HG02678 (cell line): ENCODE results near the gene PITPNM3.

Experiments used
- ATAC-seq: cut with Tn5 transposase; IDR thresholded peaks from one replicate; pipeline ENCODE4 v1.9.1; 2021; ENCODE audit warnings: mild to moderate bottlenecking, moderate library complexity; ENCODE audit not compliant: unreplicated experiment

Gene PITPNM3

GRCh38 chr17:6551869-6552531, 4.4 kb downstream of the PITPNM3 start:
- ATAC-seq, result no peak

- no peak for ATAC-seq
Observed at GRCh38 chr17:6551356-6551755, 5.0 kb downstream of the PITPNM3 start.

DNA sequence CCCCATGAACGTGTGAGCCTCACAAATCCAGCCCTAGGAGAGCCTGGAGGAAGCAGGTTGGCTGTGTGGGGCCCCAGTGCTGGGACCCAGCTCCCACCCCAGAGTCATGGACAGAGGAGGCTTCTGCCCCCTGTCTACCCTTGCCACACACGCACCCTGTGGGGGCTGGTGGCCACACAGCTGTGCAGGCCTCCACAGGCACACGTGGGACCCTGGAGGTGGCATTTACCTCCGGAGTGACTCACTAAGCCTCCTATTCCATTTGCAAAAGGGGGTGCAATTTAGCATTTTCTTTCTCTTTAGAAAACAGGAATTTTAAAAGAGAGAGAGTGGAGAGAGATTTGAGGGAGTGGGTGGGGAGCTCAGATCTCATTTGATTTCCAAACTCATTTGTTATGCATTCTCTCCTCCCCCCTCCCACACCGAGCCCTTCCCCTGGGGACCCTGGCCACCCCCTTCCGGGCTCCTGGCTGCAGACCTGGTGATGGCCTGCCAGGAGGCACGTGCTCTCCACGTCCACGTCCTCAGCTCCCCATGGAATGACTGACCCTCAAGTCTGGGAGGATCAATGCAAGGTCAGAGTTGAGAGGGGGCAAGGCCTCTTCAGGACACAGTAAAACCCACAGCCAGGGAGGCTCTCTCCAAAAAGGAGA, 6.8 kb downstream of the PITPNM3 start:
- ATAC-seq, result no peak

DNA sequence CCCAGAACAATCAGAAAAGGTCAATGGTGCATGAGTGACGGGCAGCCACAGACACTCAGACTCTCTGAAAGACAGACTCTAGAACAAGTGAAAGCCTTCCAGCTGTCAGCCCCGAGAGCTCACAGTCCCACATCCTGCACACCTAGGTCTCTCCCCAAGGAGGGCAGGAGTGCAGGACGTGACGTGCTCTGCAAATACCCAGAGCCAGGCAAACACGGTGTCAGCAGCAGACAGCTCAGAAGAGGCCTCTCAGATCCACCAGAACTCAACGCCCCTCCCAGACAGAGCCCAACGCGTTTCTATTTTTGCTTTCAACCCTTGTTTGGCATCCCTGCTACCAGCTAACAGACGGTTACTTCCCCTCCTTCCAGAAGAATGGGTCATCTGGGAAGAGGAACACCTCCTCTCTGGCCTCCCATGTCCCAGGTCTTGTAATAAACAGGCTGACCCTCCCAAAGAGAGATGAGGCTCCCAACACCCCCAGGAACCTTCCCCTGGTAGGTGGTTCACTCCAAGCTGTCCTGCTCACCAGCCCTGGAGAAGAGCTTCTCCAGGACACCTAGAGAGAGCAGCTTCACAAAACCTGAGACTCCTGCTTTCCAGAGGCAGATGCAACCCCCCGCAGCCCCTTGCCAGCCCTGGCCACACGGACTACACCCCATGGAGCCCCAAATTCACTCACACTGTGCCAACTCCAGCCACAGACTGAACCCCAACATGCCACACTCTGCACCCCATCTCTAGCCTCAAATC, 7.6 kb downstream of the PITPNM3 start:
- no peak for ATAC-seq

DNA sequence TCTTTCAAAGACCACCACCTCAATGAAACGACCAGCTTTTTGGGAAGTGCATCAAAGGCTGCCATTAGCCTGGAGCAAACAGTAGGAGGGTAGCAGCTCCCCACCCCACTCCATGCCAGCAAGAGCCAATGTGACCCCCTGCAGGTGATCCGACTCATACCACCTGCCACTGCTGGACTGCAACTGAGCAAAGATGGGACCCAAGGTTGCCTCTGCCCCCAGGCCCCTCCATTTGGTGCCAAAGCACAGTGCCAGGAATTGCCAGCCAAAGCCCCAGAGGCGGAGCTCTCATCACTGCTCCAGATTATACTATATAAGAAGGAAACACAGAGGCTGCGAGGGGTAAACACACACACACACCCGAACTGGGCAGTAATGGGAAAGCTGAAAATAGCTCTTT, 8.3 kb downstream of the PITPNM3 start:
- ATAC-seq, result no peak

DNA sequence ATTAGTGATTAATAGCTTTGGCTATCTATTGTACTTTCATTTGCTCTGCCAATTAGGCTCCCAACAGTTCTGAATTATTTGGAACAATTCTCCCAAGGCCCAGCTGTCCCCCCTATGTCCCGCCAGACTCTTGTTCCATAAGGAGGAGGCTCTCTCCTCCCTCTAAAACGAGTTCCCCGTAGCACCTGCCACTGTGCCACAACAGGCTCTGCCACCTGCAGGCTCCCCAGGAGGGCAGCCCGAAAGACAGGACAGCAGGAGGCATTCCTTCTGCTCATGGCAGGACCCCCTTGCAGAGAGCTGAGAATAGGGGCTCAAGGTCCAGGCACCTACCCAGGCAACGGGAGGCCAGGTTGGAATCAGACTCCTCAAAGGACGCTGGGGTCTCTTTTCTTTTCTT, 9.0 kb downstream of the PITPNM3 start:
- no peak for ATAC-seq

DNA sequence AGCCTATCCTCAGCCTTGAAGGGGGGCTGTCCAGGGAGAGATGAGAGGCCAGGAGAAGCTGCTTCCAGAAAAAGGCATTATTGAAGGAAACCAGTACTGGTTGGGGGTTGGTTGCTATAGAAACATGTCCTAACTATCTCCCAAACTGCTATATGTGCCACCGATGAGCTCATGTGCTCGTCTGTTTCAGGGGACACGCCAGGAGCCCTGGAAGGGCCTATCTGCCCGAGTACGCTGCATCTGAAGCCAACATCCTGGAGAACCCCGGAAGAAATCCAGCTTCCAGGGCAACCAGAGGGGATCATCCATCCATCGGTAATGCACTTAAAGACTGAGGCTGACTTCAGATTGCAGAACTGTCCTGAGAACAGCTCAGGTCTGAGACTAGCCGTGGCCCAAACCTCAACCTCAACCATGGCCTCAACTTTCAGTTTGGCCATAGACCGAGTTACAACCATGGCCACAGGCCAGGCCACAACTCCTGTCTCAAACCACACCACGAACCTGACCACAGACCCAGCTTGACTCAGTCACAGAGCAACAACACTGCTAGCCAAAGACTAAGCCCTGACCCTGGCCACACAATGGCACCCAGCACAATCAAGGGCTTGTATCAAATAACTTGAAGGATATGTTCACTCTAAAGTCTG, 10.2 kb downstream of the PITPNM3 start:
- ATAC-seq, result no peak

DNA sequence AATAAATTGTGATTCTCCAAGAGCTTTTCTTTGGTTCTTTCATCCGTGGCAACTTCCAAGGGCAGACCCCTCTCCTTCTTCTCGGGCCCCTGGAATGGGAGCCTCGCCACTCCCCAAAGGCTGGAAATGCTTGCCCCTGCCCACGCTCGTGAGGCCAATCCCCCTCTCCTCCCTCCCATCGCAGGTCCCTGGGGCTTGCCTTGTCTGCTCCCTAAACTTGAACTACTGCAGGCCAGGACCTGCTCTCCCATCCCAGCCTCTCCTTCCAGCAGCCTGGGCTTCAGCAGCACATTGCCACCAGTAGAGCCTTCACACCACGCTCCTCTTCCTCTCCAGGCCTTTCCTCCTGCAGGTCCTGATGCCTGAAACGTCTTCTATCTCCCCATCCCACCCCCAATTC, 11.1 kb downstream of the PITPNM3 start:
- ATAC-seq, result no peak

- no peak for ATAC-seq
Observed at GRCh38 chr17:6544011-6544370, 12.4 kb downstream of the PITPNM3 start.

GRCh38 chr17:6543079-6544010, 13.0 kb downstream of the PITPNM3 start:
- ATAC-seq, result no peak

- no peak for ATAC-seq
Observed at GRCh38 chr17:6542577-6542976, 13.8 kb downstream of the PITPNM3 start.

- no peak for ATAC-seq
Observed at GRCh38 chr17:6541886-6542285, 14.5 kb downstream of the PITPNM3 start.

- no peak for ATAC-seq
Observed at GRCh38 chr17:6539871-6540270, 16.5 kb downstream of the PITPNM3 start.

GRCh38 chr17:6536566-6537065, 19.7 kb downstream of the PITPNM3 start:
- no peak for ATAC-seq

- no peak for ATAC-seq
Observed at GRCh38 chr17:6536053-6536452, 20.3 kb downstream of the PITPNM3 start.

DNA sequence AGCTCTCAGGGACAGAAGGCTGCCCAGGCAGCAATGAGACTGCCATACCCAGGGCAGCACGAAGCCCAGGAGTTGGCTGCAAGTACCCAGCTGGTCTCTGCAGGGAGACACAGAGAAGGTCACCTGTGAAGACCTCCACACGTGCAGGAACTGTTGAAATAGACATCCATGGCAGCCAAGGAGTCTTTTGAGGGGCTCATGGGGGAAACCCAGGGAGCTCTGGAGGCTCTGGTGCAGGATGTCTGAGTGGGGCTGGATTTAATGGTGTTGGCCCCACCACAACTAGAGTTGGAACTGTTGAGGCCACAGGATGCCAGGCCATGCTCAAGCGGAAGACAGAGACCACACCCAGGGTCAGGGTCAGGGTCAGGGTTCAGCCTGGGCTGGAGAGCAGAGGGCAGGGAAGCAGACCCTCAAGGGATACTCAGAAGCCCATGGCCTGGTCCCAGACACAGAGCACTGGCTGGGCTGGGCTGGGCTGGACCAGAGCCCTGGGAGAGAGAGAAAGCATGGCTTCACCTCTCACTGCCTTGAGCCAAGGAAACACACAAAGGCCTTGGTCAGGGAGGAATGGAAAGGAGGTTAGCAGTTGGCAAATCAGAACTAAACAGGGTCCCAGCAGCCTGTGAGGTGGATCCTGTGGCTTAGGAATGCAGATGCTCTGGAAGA, 21.4 kb downstream of the PITPNM3 start:
- no peak for ATAC-seq

DNA sequence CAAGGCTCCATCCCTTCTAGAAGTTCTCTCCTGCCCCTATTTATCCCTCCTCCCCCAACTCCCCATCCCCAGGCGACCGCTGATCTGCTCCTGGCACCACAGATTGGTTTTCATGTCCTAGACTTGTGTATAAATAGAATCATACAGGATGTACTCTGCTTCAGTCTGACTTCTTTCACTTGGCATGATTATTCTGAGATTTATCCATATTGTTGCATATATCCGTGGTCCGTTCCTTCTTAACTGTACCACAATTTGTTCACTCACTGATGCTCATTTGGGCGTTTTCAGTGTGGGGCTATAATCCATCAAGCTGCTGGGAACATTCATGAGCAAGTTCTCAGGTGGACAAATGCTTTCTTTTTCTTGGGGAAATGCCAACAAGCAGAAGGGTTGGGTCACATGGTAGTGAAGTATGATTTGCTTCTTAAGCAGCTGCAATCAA, 23.9 kb downstream of the PITPNM3 start:
- ATAC-seq, result no peak

DNA sequence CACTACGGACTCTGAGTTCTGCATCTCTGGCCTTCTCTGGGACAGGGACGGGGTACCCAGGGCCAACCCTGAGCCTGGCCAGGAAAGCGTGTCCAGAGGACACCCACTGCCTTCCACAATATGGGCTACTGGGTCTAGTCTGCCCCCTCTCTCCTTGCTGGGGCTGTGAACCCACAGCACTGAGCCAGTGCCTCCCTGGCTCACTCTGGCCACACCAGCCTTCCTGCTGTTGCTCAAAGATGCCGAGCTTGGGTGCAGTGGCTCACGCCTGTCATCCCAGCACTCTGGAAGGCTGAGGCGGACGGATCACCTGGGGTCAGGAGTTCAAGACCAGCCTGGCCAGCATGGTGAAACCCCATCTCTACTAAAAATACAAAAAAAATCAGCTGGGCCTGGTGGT, 24.8 kb downstream of the PITPNM3 start:
- ATAC-seq, result no peak

GRCh38 chr17:6530324-6530920, 25.9 kb downstream of the PITPNM3 start:
- no peak for ATAC-seq
